Lung (tissue), 12 donors: ENCODE measurements around the gene PPP1R1B. TPM values are rescaled to one million over a fixed set of nuclear protein-coding genes. Genes with fewer than 3 reads are reported as not detected.

Experiments used
- ATAC-seq: fragments of 200-7000 bp; cut with Tn5 transposase; one replicate; pipeline ENCODE4 v1.9.1; 2020; ENCODE audit warnings: moderate number of reproducible peaks; ENCODE audit not compliant: insufficient read depth, low FRiP score
- DNase-seq, 3 donors: peaks; one replicate each; pipeline ENCODE4 v3.0.0-alpha.2; 2013 to 2017
- H3K27ac ChIP-seq, 2 donors: one replicate each; pipeline ENCODE4 v1.5.1; 2013; ENCODE audit warnings: mild to moderate bottlenecking in 2 of 2, moderate library complexity in 2 of 2, control low read depth in 1 of 2, inconsistent platforms in 1 of 2, low read depth in 1 of 2, low read length in 1 of 2
- H3K27me3 ChIP-seq, 3 donors: one replicate each; pipeline ENCODE4 v1.5.1; 2013; ENCODE audit warnings: low read length in 2 of 3; ENCODE audit not compliant: control insufficient read depth in 3 of 3, insufficient read depth in 3 of 3
- H3K36me3 ChIP-seq, 4 donors: one replicate each; pipeline ENCODE4 v1.5.1; 2013; ENCODE audit warnings: low read length in 4 of 4, mild to moderate bottlenecking in 1 of 4, moderate library complexity in 1 of 4; ENCODE audit not compliant: control insufficient read depth in 4 of 4, insufficient read depth in 4 of 4
- H3K4me1 ChIP-seq, 5 donors: one replicate each; pipeline ENCODE4 v1.5.1; 2013; ENCODE audit warnings: low read length in 5 of 5, mild to moderate bottlenecking in 2 of 5, moderate library complexity in 1 of 5; ENCODE audit not compliant: control insufficient read depth in 5 of 5, insufficient read depth in 5 of 5
- H3K4me3 ChIP-seq: one replicate; pipeline ENCODE4 v1.5.1; 2013; ENCODE audit warnings: mild to moderate bottlenecking, control low read depth, moderate library complexity
- H3K9ac ChIP-seq, 2 donors: one replicate each; pipeline ENCODE4 v1.5.1; 2013; ENCODE audit warnings: low read length in 2 of 2, control low read depth in 1 of 2; ENCODE audit not compliant: insufficient read depth in 1 of 2
- H3K9me3 ChIP-seq, 4 donors: one replicate each; pipeline ENCODE4 v1.5.1; 2013; ENCODE audit warnings: low read length in 3 of 4, mild to moderate bottlenecking in 1 of 4, moderate library complexity in 1 of 4; ENCODE audit not compliant: control insufficient read depth in 4 of 4, insufficient read depth in 3 of 4
- CTCF ChIP-seq: IDR thresholded peaks from 2 replicates; pipeline ENCODE4 v1.5.1; 2012; ENCODE audit warnings: mild to moderate bottlenecking; ENCODE audit errors: control extremely low read depth, extremely low read depth
- WGBS, 2 donors: extraction: QIAGEN DNeasy Blood & Tissue Kit; methylation state at CpG; one replicate each; pipeline ENCODE4 v1.1.7; 2013; 5-methylcytosine and 5-hydroxymethylcytosine counted together
- polyA plus RNA-seq, 2 donors: library from polyadenylated mRNA; stranded (reverse); fragments of 200-250 nt; gene quantifications; one replicate each; pipeline ENCODE4 v1.2.1, GENCODE V29; 2013
- total RNA-seq, 2 donors: library from RNA; depleted of rRNA in 1 of 2; stranded (reverse); fragments of >200 nt in 1 of 2; gene quantifications; one replicate each; pipeline ENCODE4 v1.2.1, GENCODE V29; 2014 to 2021
- donor health status: control.
- donor health status: control.
- donor health status: Bipolar disorder and iron deficiency.
- donor health status: healthy.
- donor health status: DM: yes; HTN: yes; CAD: no.

The PPP1R1B gene
- total and polyA plus RNA-seq, 4 donors, result 21.3 to 36.4 (median 24.8) TPM

DNA sequence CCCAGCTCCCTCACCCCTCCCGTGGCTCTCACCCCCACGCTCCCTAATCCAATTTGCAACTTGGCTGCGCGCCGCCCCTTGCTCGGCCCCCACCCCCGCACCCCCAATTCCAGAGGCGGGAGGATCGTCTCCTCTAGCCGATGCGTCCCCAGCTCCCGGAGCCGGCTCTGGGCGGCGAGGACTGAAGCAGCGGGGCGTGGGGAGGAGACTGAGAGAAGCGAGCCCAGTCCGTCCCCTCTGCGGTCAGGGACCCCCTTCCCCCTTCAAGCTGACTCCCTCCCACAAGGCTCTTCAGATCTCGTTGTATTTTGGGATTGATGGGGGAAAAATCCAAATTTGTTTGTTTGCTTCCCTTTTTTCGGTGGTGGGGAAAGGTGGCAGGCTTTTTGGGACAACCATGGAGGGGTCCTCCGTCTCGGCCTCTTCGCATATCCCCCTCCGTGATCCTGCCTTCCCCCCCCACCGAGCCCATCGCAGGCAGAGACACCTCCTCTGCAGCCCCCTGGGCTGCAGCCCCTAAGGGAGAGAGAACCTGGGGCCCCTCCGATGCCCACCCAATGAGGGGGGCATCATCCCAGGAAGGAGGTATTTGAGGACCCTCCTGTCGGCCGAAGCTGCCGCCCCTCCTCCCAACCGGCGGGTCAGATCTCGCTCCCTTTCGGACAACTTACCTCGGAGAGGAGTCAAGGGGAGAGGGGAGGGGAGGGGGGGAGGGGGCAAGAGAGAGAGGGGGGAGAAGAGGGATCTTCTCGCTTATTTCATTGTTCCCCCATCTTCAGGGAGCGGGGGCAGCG lies 19.5 kb upstream of the PPP1R1B start:
- no peaks in the 10 kb centered on the region for H3K36me3 ChIP-seq
- no peak for TF ChIP-seq CTCF
- H3K9me3 ChIP-seq, result peaks cover 0 to 2% (median 0%) of the 10 kb centered on the region in 4 donors
- ATAC-seq (no peak), DNase-seq (no peak)
- peaks cover 0 to 20% (median 4%) of the 10 kb centered on the region in 5 donors for H3K4me1 ChIP-seq
- no peak overlapping the region for H3K4me3 ChIP-seq
- 4 to 6% methylated on average over 38 to 40 of the region's 40 CpGs for WGBS, 2 donors
- no peak overlapping the region for H3K9ac ChIP-seq
- no peak overlapping the region for H3K27ac ChIP-seq
- peaks cover 18 to 82% (median 63%) of the 10 kb centered on the region in 3 donors for H3K27me3 ChIP-seq

GRCh38 chr17:39607851-39608130 lies 19.0 kb upstream of the PPP1R1B start, which contains the start of gene NEUROD2:
NEUROD2 (minus strand) TSS chr17:39607920; CDS start chr17:39606599, 1,321 bp downstream.
- Histone ChIP-seq H3K4me1 (peaks cover 0 to 20% (median 4%) of the 10 kb centered on the region in 5 donors), H3K9me3 (peaks cover 0 to 2% (median 0%) of the 10 kb centered on the region in 4 donors), H3K9ac (no peak within 1 kb of the TSS), H3K27ac (no peak within 1 kb of the TSS), H3K36me3 (no peaks in the 10 kb centered on the region), H3K4me3 (no peak within 1 kb of the TSS), H3K27me3 (peaks cover 22 to 77% (median 57%) of the 10 kb centered on the region in 3 donors)
- DNase-seq (no peak), ATAC-seq (no peak)
- WGBS, 2 donors, result 7 to 10% methylated on average over 20 of the region's 20 CpGs
- no peak for TF ChIP-seq CTCF

DNA sequence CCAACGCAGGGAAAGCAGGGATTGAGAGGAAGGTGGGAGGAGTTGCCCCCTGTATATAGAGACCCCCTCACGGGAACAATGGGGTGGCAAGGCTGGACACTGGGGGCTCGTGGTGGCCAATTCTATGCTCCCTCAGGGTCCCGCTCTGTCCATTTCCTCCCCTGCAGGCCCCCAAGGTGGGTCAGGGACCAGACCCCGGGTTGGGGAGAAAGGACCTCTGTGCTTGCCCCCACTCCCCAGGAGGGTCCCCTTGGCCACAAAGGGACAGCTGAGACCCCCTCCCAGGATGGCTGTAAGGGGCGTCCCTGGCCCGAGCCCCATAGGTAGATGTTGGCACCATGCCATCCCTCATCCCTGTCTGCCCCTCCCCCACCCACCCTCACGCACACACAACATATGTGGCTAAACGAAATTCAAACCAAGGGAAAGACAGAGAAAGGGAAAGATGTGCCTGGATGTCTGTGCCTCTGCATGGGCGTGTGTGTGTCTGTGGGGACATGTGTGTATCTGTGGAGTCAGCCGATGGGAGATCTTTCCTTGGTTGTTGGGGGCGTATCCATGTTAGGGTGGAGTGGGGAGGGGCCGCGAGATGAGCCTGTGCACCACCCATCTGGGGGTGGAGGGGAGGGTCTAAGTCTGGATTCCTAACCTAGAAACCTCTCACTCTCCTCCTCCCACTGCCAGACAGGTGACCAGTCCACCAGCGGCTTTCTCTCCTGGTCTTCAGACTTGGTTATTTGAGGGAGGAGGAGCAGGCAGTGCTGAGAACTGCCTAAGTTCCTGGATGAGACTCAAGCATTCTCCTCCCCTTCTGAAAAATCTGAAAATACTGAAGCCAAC lies 18.4 kb upstream of the PPP1R1B start:
- DNase-seq (no peak), ATAC-seq (no peak)
- no peak overlapping the region for H3K4me3 ChIP-seq
- H3K9ac ChIP-seq, result no peak overlapping the region
- no peak overlapping the region for H3K27ac ChIP-seq
- WGBS, 2 donors, result 13 to 18% methylated on average over 15 of the region's 15 CpGs
- no peak for TF ChIP-seq CTCF
- peaks cover 24 to 75% (median 52%) of the 10 kb centered on the region in 3 donors for H3K27me3 ChIP-seq
- peaks cover 0 to 20% (median 4%) of the 10 kb centered on the region in 5 donors for H3K4me1 ChIP-seq
- no peaks in the 10 kb centered on the region for H3K36me3 ChIP-seq
- H3K9me3 ChIP-seq, result peaks cover 0 to 2% (median 0%) of the 10 kb centered on the region in 4 donors
